Measurements from ENCODE around the gene SETBP1.

SETBP1 gene

GRCh38 chr18:44830581-44830980 lies 149.9 kb downstream of the SETBP1 start:
- no peak overlapping the region for H2AFZ ChIP-seq (ENCODE audit: low read length)
- H2AK5ac ChIP-seq (ENCODE audit: low read depth, low read length): no peak overlapping the region
- no peak for DNase-seq (ENCODE audit: low spot score)
- H3K18ac ChIP-seq (ENCODE audit: low read length): no peak overlapping the region
- no peak overlapping the region for H3K4me3 ChIP-seq (ENCODE audit: low read length in 2 of 2)
- H2BK12ac ChIP-seq (ENCODE audit: low read length): no peak overlapping the region
- no peak overlapping the region for H3K27ac ChIP-seq (replicated peaks; ENCODE audit: low read length)
- H3K14ac ChIP-seq (ENCODE audit: low read length): no peak overlapping the region
- H2BK15ac ChIP-seq (ENCODE audit: low read length): no peak overlapping the region
- H2BK5ac ChIP-seq (ENCODE audit: low read length): no peak overlapping the region
- H4K8ac ChIP-seq (ENCODE audit: low read depth, low read length): no peak overlapping the region
- no peak overlapping the region for H3K4ac ChIP-seq (ENCODE audit: low read length)
- no peaks in the 10 kb centered on the region for H3K27me3 ChIP-seq (ENCODE audit: control insufficient read depth in 3 of 3, insufficient read depth in 3 of 3, low read depth in 1 of 3, low read length in 3 of 3)
- no peak overlapping the region for H4K91ac ChIP-seq (ENCODE audit: low read depth, low read length, poor library complexity)
- no peaks in the 10 kb centered on the region for H3K9me3 ChIP-seq (replicated peaks in 1 of 2; ENCODE audit: control insufficient read depth in 2 of 2, insufficient read depth in 1 of 2, low read depth in 1 of 2, low read length in 2 of 2)
- WGBS, 2 donors (ENCODE audit: extremely low coverage in 2 of 2, insufficient read length in 2 of 2, insufficient replicate concordance in 1 of 2): no CpG with 5 or more reads among the region's 1 CpG
- H2BK120ac ChIP-seq (ENCODE audit: low read depth, low read length): no peak overlapping the region
- no peak overlapping the region for H3K9ac ChIP-seq (ENCODE audit: low read depth, low read length, poor library complexity)
- no peak overlapping the region for H3K4me2 ChIP-seq (ENCODE audit: insufficient read depth, low read length, poor library complexity, severe bottlenecking)
- H3K79me1 ChIP-seq (ENCODE audit: low read depth, low read length): no peaks in the 10 kb centered on the region
- peaks cover 7 to 32% of the 10 kb centered on the region in 2 donors for H3K4me1 ChIP-seq (ENCODE audit: control insufficient read depth in 2 of 2, insufficient read depth in 1 of 2, low read depth in 1 of 2, low read length in 2 of 2)
- no peak overlapping the region for H3K23ac ChIP-seq (ENCODE audit: low read depth, low read length, poor library complexity)
- H3K36me3 ChIP-seq (replicated peaks in 1 of 2; ENCODE audit: control insufficient read depth in 2 of 2, insufficient read depth in 2 of 2, low read length in 2 of 2): no peaks in the 10 kb centered on the region

GRCh38 chr18:44833786-44834185 lies 153.1 kb downstream of the SETBP1 start:
- no peak for DNase-seq (ENCODE audit: low spot score)
- no peaks in the 10 kb centered on the region for H3K36me3 ChIP-seq (replicated peaks in 1 of 2; ENCODE audit: control insufficient read depth in 2 of 2, insufficient read depth in 2 of 2, low read length in 2 of 2)
- H4K91ac ChIP-seq (ENCODE audit: low read depth, low read length, poor library complexity): no peak overlapping the region
- H3K4me1 ChIP-seq (ENCODE audit: control insufficient read depth in 2 of 2, insufficient read depth in 1 of 2, low read depth in 1 of 2, low read length in 2 of 2): peaks cover 12 to 21% of the 10 kb centered on the region in 2 donors
- no peak overlapping the region for H2BK5ac ChIP-seq (ENCODE audit: low read length)
- H2BK120ac ChIP-seq (ENCODE audit: low read depth, low read length): no peak overlapping the region
- no peak overlapping the region for H4K8ac ChIP-seq (ENCODE audit: low read depth, low read length)
- H2BK12ac ChIP-seq (ENCODE audit: low read length): no peak overlapping the region
- no peaks in the 10 kb centered on the region for H3K79me1 ChIP-seq (ENCODE audit: low read depth, low read length)
- H3K27ac ChIP-seq (replicated peaks; ENCODE audit: low read length): no peak overlapping the region
- no peak overlapping the region for H2BK15ac ChIP-seq (ENCODE audit: low read length)
- H2AFZ ChIP-seq (ENCODE audit: low read length): no peak overlapping the region
- WGBS, 2 donors (ENCODE audit: extremely low coverage in 2 of 2, insufficient read length in 2 of 2, insufficient replicate concordance in 1 of 2): 100% methylated on average over 1 of the region's 2 CpGs; no CpG with 5 or more reads in 1 of the 2 donors
- no peaks in the 10 kb centered on the region for H3K9me3 ChIP-seq (replicated peaks in 1 of 2; ENCODE audit: control insufficient read depth in 2 of 2, insufficient read depth in 1 of 2, low read depth in 1 of 2, low read length in 2 of 2)
- no peaks in the 10 kb centered on the region for H3K27me3 ChIP-seq (ENCODE audit: control insufficient read depth in 3 of 3, insufficient read depth in 3 of 3, low read depth in 1 of 3, low read length in 3 of 3)
- H3K9ac ChIP-seq (ENCODE audit: low read depth, low read length, poor library complexity): no peak overlapping the region
- no peak overlapping the region for H3K4me3 ChIP-seq (ENCODE audit: low read length in 2 of 2)
- H3K23ac ChIP-seq (ENCODE audit: low read depth, low read length, poor library complexity): no peak overlapping the region
- no peak overlapping the region for H2AK5ac ChIP-seq (ENCODE audit: low read depth, low read length)
- no peak overlapping the region for H3K4me2 ChIP-seq (ENCODE audit: insufficient read depth, low read length, poor library complexity, severe bottlenecking)
- no peak overlapping the region for H3K14ac ChIP-seq (ENCODE audit: low read length)
- no peak overlapping the region for H3K18ac ChIP-seq (ENCODE audit: low read length)
- no peak overlapping the region for H3K4ac ChIP-seq (ENCODE audit: low read length)

DNA sequence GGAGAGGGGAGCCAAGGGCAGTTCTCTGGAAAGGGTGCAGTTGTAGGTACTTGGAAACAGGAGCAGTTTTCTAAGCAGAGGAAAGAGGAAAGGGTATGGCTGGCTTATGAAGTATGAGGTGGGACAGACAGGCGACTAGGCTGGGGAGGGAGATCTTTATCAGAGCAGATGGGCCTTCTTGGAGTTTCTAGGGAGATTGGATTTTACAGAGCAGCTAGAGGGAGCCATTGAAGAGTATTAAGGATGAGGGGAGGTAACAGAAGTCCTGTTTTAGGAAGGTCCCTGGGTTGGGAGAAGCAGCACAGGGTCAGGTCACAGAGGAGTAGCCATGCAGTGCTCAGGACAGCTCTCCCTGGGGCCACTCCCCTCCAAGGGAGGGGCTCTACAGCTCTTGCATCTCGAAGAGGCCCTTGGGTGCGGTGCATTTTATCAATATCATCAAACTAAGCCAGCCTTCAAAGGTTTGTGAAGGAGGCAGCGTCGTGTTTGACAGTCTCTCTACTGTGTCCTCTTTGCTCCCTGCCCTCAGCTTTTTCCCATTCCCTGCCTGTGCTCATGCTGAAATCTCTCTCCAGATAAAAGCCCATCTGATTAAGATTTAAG lies 154.3 kb downstream of the SETBP1 start:
- Histone ChIP-seq H3K9ac (ENCODE audit: low read depth, low read length, poor library complexity) (no peak overlapping the region), H3K4me3 (ENCODE audit: low read length in 2 of 2) (no peak overlapping the region)
- DNase-seq (ENCODE audit: low spot score): no peak

GRCh38 chr18:44835703-44836102 lies 155.0 kb downstream of the SETBP1 start:
- H3K27me3 ChIP-seq (ENCODE audit: control insufficient read depth in 3 of 3, insufficient read depth in 3 of 3, low read depth in 1 of 3, low read length in 3 of 3): no peaks in the 10 kb centered on the region
- no peak overlapping the region for H3K9ac ChIP-seq (ENCODE audit: low read depth, low read length, poor library complexity)
- no peak overlapping the region for H4K91ac ChIP-seq (ENCODE audit: low read depth, low read length, poor library complexity)
- H3K27ac ChIP-seq (replicated peaks; ENCODE audit: low read length): no peak overlapping the region
- WGBS, 2 donors (ENCODE audit: extremely low coverage in 2 of 2, insufficient read length in 2 of 2, insufficient replicate concordance in 1 of 2): no CpG with 5 or more reads among the region's 6 CpGs
- DNase-seq (ENCODE audit: low spot score): no peak
- no peak overlapping the region for H3K18ac ChIP-seq (ENCODE audit: low read length)
- no peak overlapping the region for H3K14ac ChIP-seq (ENCODE audit: low read length)
- no peak overlapping the region for H2BK120ac ChIP-seq (ENCODE audit: low read depth, low read length)
- peaks cover 17 to 22% of the 10 kb centered on the region in 2 donors for H3K4me1 ChIP-seq (ENCODE audit: control insufficient read depth in 2 of 2, insufficient read depth in 1 of 2, low read depth in 1 of 2, low read length in 2 of 2)
- no peak overlapping the region for H3K23ac ChIP-seq (ENCODE audit: low read depth, low read length, poor library complexity)
- no peak overlapping the region for H2BK5ac ChIP-seq (ENCODE audit: low read length)
- no peak overlapping the region for H4K8ac ChIP-seq (ENCODE audit: low read depth, low read length)
- no peak overlapping the region for H2BK15ac ChIP-seq (ENCODE audit: low read length)
- H2AK5ac ChIP-seq (ENCODE audit: low read depth, low read length): no peak overlapping the region
- H3K36me3 ChIP-seq (replicated peaks in 1 of 2; ENCODE audit: control insufficient read depth in 2 of 2, insufficient read depth in 2 of 2, low read length in 2 of 2): no peaks in the 10 kb centered on the region
- no peaks in the 10 kb centered on the region for H3K79me1 ChIP-seq (ENCODE audit: low read depth, low read length)
- H3K9me3 ChIP-seq (replicated peaks in 1 of 2; ENCODE audit: control insufficient read depth in 2 of 2, insufficient read depth in 1 of 2, low read depth in 1 of 2, low read length in 2 of 2): no peaks in the 10 kb centered on the region
- H2AFZ ChIP-seq (ENCODE audit: low read length): no peak overlapping the region
- H3K4me2 ChIP-seq (ENCODE audit: insufficient read depth, low read length, poor library complexity, severe bottlenecking): no peak overlapping the region
- no peak overlapping the region for H3K4ac ChIP-seq (ENCODE audit: low read length)
- no peak overlapping the region for H2BK12ac ChIP-seq (ENCODE audit: low read length)
- H3K4me3 ChIP-seq (ENCODE audit: low read length in 2 of 2): no peak overlapping the region

More for the DNA sequence above, 154.3 kb downstream of the SETBP1 start:
- no peak overlapping the region for H4K91ac ChIP-seq (ENCODE audit: low read depth, low read length, poor library complexity)
- no peaks in the 10 kb centered on the region for H3K79me1 ChIP-seq (ENCODE audit: low read depth, low read length)
- peaks cover 17 to 22% of the 10 kb centered on the region in 2 donors for H3K4me1 ChIP-seq (ENCODE audit: control insufficient read depth in 2 of 2, insufficient read depth in 1 of 2, low read depth in 1 of 2, low read length in 2 of 2)
- H3K4ac ChIP-seq (ENCODE audit: low read length): no peak overlapping the region
- no peak overlapping the region for H3K14ac ChIP-seq (ENCODE audit: low read length)
- no CpG with 5 or more reads among the region's 5 CpGs for WGBS, 2 donors (ENCODE audit: extremely low coverage in 2 of 2, insufficient read length in 2 of 2, insufficient replicate concordance in 1 of 2)
- no peak overlapping the region for H3K27ac ChIP-seq (replicated peaks; ENCODE audit: low read length)
- no peak overlapping the region for H2AFZ ChIP-seq (ENCODE audit: low read length)
- H2BK15ac ChIP-seq (ENCODE audit: low read length): no peak overlapping the region
- H2BK120ac ChIP-seq (ENCODE audit: low read depth, low read length): no peak overlapping the region
- H3K27me3 ChIP-seq (ENCODE audit: control insufficient read depth in 3 of 3, insufficient read depth in 3 of 3, low read depth in 1 of 3, low read length in 3 of 3): no peaks in the 10 kb centered on the region
- H2AK5ac ChIP-seq (ENCODE audit: low read depth, low read length): no peak overlapping the region
- no peak overlapping the region for H3K4me2 ChIP-seq (ENCODE audit: insufficient read depth, low read length, poor library complexity, severe bottlenecking)
- H3K23ac ChIP-seq (ENCODE audit: low read depth, low read length, poor library complexity): no peak overlapping the region
- H2BK12ac ChIP-seq (ENCODE audit: low read length): no peak overlapping the region
- no peak overlapping the region for H3K18ac ChIP-seq (ENCODE audit: low read length)
- H3K9me3 ChIP-seq (replicated peaks in 1 of 2; ENCODE audit: control insufficient read depth in 2 of 2, insufficient read depth in 1 of 2, low read depth in 1 of 2, low read length in 2 of 2): no peaks in the 10 kb centered on the region
- no peak overlapping the region for H4K8ac ChIP-seq (ENCODE audit: low read depth, low read length)
- no peak overlapping the region for H2BK5ac ChIP-seq (ENCODE audit: low read length)
- H3K36me3 ChIP-seq (replicated peaks in 1 of 2; ENCODE audit: control insufficient read depth in 2 of 2, insufficient read depth in 2 of 2, low read length in 2 of 2): no peaks in the 10 kb centered on the region

All from neuronal stem cell (in vitro differentiated cells).